Measurements from ENCODE around the gene DDC.

Gene DDC

GRCh38 chr7:50513166-50513871, 51.9 kb downstream of the DDC start:
- no peak for DNase-seq (ENCODE audit: low spot score)

- no peak for DNase-seq (ENCODE audit: low spot score)
Observed at GRCh38 chr7:50512384-50512783, 52.8 kb downstream of the DDC start.

GRCh38 chr7:50509459-50509858, 55.7 kb downstream of the DDC start:
- no peak for DNase-seq (ENCODE audit: low spot score)

- DNase-seq (ENCODE audit: low spot score) = no peak
Observed at GRCh38 chr7:50508471-50508943, 56.7 kb downstream of the DDC start.

- no peak for DNase-seq (ENCODE audit: low spot score)
Observed at GRCh38 chr7:50507898-50508470, 57.2 kb downstream of the DDC start.

GRCh38 chr7:50505553-50506210, 59.5 kb downstream of the DDC start:
- DNase-seq (ENCODE audit: low spot score) = no peak

- no peak for DNase-seq (ENCODE audit: low spot score)
Observed at GRCh38 chr7:50504646-50505546, 60.3 kb downstream of the DDC start.

GRCh38 chr7:50502947-50503346, 62.3 kb downstream of the DDC start:
- no peak for DNase-seq (ENCODE audit: low spot score)

- DNase-seq (ENCODE audit: low spot score) = peak; percentile 73
Observed at GRCh38 chr7:50502001-50502684, 63.1 kb downstream of the DDC start.

GRCh38 chr7:50499092-50499491, 66.1 kb downstream of the DDC start:
- DNase-seq (ENCODE audit: low spot score) = no peak

GRCh38 chr7:50497968-50498367, 67.2 kb downstream of the DDC start:
- DNase-seq (ENCODE audit: low spot score) = no peak

- no peak for DNase-seq (ENCODE audit: low spot score)
Observed at GRCh38 chr7:50497068-50497642, 68.0 kb downstream of the DDC start.

GRCh38 chr7:50496569-50496968, 68.6 kb downstream of the DDC start:
- DNase-seq (ENCODE audit: low spot score) = no peak

- no peak for DNase-seq (ENCODE audit: low spot score)
Observed at GRCh38 chr7:50495746-50496145, 69.5 kb downstream of the DDC start.

GRCh38 chr7:50492770-50493519, 72.3 kb downstream of the DDC start:
- DNase-seq (ENCODE audit: low spot score) = no peak

- DNase-seq (ENCODE audit: low spot score) = no peak
Observed at GRCh38 chr7:50491943-50492342, 73.3 kb downstream of the DDC start.

- no peak for DNase-seq (ENCODE audit: low spot score)
Observed at GRCh38 chr7:50491209-50491608, 74.0 kb downstream of the DDC start.

GRCh38 chr7:50488379-50488778, 76.8 kb downstream of the DDC start:
- no peak for DNase-seq (ENCODE audit: low spot score)

GRCh38 chr7:50486512-50486911, 78.7 kb downstream of the DDC start:
- DNase-seq (ENCODE audit: low spot score) = no peak

GRCh38 chr7:50481867-50482266, 83.3 kb downstream of the DDC start:
- DNase-seq (ENCODE audit: low spot score) = no peak

- DNase-seq (ENCODE audit: low spot score) = no peak
Observed at GRCh38 chr7:50480797-50481196, 84.4 kb downstream of the DDC start.
